ENCODE results near the gene KCTD20.
"Not testable (repeated sequence)": the region's sequence is repeated elsewhere in the genome, so short reads cannot be mapped to it uniquely, and the experiment has no call there.

KCTD20 gene

GRCh38 chr6:36445621-36446020 lies 2.8 kb downstream of the KCTD20 start:
- DNase-seq, result no peak

GRCh38 chr6:36449173-36449572 lies 6.4 kb downstream of the KCTD20 start:
- not testable (repeated sequence) for DNase-seq

- DNase-seq, result not testable (repeated sequence)
These were observed 10.1 kb downstream of the KCTD20 start for GRCh38 chr6:36452897-36453296.

DNA sequence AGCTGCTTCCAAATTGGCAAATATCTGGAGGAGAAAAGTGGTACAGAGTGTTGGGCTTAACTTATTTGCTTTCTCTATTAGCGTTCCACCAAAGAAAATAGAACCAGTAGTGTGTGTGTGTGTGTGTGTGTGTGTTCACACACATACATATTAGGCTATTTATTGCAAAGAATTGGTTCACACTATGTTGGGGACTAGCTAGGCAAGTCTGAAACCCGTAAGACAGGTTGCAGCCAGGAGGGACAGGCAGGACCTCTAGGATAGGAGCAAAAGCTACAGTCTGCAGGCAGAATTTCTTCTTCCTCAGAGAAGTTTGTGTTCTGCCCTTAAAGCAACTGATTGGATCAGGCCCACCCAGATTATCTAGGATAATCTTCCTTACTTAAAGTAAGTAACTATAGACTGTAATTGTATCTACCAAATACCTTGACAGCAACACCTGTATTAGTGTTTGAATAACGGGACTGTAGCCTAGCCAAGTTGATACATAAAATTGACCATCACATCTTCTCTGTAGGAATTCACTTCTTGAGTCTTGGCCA lies 12.8 kb downstream of the KCTD20 start:
- no peak for DNase-seq

GRCh38 chr6:36459501-36459900 lies 16.7 kb downstream of the KCTD20 start:
- DNase-seq, result no peak

GRCh38 chr6:36460916-36461315 lies 18.1 kb downstream of the KCTD20 start:
- no peak for DNase-seq

DNA sequence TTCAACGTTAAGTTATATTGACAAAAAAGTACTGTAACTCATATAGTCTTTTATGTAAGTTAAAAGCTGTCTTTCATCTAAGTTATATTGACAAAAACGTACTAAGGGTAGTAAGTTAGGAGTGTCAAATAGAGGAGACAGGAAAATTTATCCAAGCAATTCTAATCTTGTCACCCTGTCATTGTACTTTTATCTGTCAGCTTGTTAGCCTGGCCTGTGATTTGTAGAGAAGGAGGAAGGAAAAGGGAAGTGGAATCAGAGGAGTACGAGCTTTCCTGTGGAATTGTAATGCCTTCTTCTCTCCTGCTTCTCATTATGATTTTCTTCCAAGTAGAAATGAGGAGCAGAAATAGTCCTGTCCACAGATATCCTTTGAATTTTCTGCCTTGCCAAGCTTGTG lies 18.8 kb downstream of the KCTD20 start:
- peak; percentile 24 for DNase-seq

GRCh38 chr6:36463676-36464075 lies 20.9 kb downstream of the KCTD20 start:
- no peak for DNase-seq

GRCh38 chr6:36464233-36464632 lies 21.4 kb downstream of the KCTD20 start:
- DNase-seq, result no peak

- no peak for DNase-seq
These were observed 24.8 kb downstream of the KCTD20 start for GRCh38 chr6:36467625-36468024.

GRCh38 chr6:36469148-36469661 lies 26.4 kb downstream of the KCTD20 start:
- no peak for DNase-seq

- DNase-seq, result no peak
These were observed 27.1 kb downstream of the KCTD20 start for GRCh38 chr6:36469946-36470345.

- peak; percentile 90 for DNase-seq
These were observed 35.3 kb downstream of the KCTD20 start for GRCh38 chr6:36478051-36478526.

GRCh38 chr6:36479256-36479655 lies 36.5 kb downstream of the KCTD20 start:
- DNase-seq, result no peak

- not testable (repeated sequence) for DNase-seq
These were observed 40.5 kb downstream of the KCTD20 start for GRCh38 chr6:36483326-36483725.

DNA sequence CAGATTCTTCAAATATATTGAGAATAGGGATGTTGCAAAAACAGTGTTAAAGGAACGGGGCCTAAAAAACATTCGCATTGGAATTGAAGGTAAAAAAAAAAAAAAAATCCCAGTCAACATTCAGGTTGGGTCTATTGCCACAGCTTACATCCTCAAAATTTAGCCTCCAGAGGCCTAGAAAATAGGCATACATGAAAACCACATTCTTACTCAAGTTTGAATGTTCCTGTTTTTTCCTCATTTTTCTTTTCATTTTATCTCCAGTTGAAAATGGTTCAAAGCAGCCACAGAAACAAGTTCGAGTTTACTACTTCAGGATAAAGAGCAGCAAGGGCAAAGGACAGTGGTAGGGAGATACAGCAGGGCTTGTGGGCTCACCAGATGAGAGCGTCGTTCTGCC lies 41.9 kb downstream of the KCTD20 start:
- DNase-seq, result no peak

DNA sequence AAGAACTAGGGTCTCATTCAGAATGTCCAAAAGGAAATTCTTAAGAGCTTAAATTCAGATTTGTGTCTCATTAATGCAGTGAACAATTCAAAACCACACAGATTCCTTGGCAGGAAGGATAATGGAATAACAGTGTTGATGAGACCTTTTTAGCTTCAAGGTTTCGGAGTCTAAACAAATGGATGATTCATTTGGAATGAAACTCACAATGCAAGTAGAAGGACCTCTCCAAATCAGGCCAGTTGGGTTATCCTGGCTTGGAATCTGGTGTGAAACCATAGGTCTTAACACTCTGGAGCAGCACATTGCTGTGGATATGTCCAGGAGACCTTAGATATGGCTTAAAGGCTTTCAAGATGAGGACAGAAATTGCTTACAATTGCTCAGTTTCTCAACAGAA lies 44.9 kb downstream of the KCTD20 start:
- no peak for DNase-seq

DNA sequence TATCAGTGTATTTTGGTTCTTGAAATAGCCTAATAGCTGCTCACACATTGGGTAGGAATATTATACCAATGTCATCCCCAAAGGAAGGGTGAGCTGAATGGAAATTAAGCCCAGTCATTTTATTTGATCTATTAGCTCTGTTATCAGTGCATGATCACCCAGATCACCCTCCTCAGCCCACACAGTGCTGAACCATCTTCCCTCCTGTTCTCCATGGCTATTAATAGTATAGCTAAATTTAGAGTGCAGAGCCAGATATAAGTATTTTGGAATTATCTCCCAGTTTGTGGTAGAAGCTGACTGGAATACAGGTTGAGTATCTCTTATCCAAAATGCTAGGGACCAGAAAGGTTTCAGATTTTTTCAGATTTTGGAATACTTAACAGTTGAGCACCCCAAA lies 45.4 kb downstream of the KCTD20 start:
- no peak for DNase-seq

DNA sequence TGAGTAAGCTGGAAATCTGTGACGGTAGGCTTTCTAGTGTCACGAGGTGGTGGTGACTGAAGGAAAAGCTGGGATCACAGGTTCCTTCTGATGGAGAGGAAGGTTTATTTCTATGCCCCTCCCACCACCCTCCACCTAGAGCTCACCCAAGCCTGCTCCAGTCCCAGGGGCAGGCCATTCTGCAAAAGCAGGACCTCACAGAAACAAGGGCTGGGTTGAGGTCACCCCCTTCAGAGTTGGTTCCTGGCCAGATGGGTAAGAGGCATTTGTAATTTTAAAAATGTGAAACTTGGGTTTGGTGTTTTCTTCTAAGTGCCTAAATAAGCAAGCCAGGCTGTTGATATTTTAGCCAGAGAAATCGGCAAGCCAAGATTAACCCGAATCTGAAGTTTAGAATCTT lies 46.6 kb downstream of the KCTD20 start:
- DNase-seq, result no peak

DNA sequence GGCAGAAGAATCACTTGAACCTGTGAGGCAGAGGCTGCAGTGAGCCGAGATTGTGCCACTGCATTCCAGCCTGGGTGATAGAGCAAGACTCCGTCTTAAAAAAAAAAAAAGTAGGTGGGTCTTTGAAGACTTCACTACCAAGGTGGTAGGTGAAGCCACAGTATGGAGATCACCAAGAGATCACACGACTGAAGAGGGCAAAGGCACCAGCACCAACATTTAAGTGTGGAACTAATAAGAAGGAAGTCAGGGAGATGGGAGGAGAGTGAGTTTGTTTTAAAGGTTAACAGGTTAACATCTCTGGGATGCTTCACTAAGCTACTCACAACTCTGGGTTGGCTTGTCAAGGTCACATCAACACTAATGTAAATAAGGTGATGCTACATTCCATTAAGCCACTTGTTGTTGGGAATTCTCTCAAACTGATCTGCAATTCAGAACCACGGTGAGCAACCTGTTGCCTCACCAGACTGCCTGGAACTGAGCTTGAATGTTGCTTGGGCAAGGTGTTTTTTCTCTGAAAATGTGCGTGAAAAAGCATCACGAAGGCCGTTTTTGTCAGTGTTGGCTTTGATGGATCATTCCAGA lies 48.7 kb downstream of the KCTD20 start:
- no peak for DNase-seq

DNA sequence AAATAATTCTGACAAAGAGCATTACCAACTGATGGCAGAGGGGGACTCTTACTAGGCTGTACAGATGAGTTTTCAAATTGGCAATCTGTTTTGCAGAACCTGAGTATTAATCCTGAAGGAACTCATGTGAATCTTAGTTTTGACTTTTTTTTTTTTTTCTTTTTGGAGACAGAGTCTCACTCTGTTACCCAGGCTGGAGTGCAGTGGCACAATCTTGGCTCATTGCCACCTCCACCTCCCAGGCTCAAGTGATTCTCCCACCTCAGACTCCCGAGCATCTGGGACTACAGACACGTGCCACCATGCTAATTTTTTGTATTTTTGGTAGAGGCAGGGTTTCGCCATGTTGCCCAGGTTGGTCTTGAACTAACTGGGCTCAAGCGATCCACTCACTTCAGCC lies 49.3 kb downstream of the KCTD20 start:
- no peak for DNase-seq

- DNase-seq, result no peak
These were observed 49.8 kb downstream of the KCTD20 start for GRCh38 chr6:36492621-36493020.

DNA sequence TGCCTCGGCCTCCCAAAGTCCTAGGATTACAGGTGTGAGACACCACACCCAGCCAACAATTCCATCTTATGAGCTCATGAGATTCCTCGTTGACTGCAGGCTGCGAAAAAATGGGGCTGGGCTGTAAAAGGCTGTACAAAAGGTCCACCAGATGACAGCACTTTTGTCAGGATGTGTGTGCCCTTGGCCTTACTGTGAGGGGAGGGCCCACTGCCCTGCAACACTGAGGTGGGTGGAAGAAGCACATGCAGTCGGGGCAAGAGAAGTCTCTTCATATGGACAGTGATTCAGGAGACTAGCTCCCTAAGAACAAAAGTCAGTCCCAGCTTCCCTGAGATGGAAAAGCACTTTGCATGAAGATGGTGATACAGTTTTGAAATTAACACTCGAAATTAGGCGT lies 50.5 kb downstream of the KCTD20 start:
- DNase-seq, result no peak

- no peak for DNase-seq
These were observed 51.1 kb downstream of the KCTD20 start for GRCh38 chr6:36493859-36494258.

DNA sequence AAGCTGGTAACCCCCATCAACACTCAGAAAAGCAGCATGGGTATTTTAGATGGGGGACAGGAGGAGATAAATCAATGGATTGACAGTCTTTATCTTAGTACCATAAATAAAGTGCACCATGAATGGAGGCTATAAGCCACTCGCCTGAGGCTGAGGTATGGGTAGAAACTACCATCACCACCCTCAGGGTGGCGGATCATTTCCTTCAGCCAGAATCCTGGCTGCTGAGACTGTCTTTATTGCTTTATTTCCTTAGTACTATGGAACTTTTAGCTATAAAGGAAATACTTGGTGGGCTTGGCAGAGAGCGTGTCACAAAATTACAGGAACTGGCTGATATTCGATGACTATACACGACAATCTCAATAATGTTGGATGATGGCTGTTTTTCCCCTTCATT lies 52.3 kb downstream of the KCTD20 start:
- DNase-seq, result no peak

Data from OCI-M1 (cell line).